ENCODE data around the gene SLC38A2.

SLC38A2 gene

GRCh38 chr12:46396826-46397225 lies 24.3 kb upstream of the SLC38A2 start:
- Histone ChIP-seq H3K4me3 (no peak overlapping the region), H3K27ac (no peak overlapping the region)
- TF ChIP-seq CTCF (IDR thresholded peaks at IDR 0.05), result no peak
- DNase-seq (ENCODE audit: low spot score), result no peak

GRCh38 chr12:46395388-46395787 lies 22.8 kb upstream of the SLC38A2 start:
- Histone ChIP-seq H3K27ac (no peak overlapping the region), H3K4me3 (no peak overlapping the region)
- no peak for TF ChIP-seq CTCF (IDR thresholded peaks at IDR 0.05)
- DNase-seq (ENCODE audit: low spot score), result no peak

- TF ChIP-seq CTCF (IDR thresholded peaks at IDR 0.05), result no peak
- no peak for DNase-seq (ENCODE audit: low spot score)
- H3K4me3 ChIP-seq, result no peak overlapping the region
- H3K27ac ChIP-seq, result peak overlapping the region; percentile 19 to 76
These were observed 19.1 kb upstream of the SLC38A2 start for GRCh38 chr12:46391630-46392029.

GRCh38 chr12:46390881-46391280 lies 18.3 kb upstream of the SLC38A2 start:
- no peak for TF ChIP-seq CTCF (IDR thresholded peaks at IDR 0.05)
- peak overlapping the region in 1 of 2 donors; percentile 76 for H3K27ac ChIP-seq
- DNase-seq (ENCODE audit: low spot score), result no peak
- H3K4me3 ChIP-seq, result peak overlapping the region; percentile 10

- Histone ChIP-seq H3K27ac (peak overlapping the region; percentile 4 to 76), H3K4me3 (no peak overlapping the region)
- TF ChIP-seq CTCF (IDR thresholded peaks at IDR 0.05), result no peak
- no peak for DNase-seq (ENCODE audit: low spot score)
These were observed 17.7 kb upstream of the SLC38A2 start for GRCh38 chr12:46390304-46390703.

- Histone ChIP-seq H3K27ac (peak overlapping the region; percentile 54 to 81), H3K4me3 (peak overlapping the region; percentile 6)
- TF ChIP-seq CTCF (IDR thresholded peaks at IDR 0.05), result no peak
- DNase-seq (ENCODE audit: low spot score), result peak; percentile 86
These were observed 16.6 kb upstream of the SLC38A2 start for GRCh38 chr12:46389031-46389616.

GRCh38 chr12:46388427-46389021 lies 16.0 kb upstream of the SLC38A2 start:
- no peak for DNase-seq (ENCODE audit: low spot score)
- H3K4me3 ChIP-seq, result peak overlapping the region; percentile 6
- peak overlapping the region; percentile 54 to 81 for H3K27ac ChIP-seq
- no peak for TF ChIP-seq CTCF (IDR thresholded peaks at IDR 0.05)

Measured in coronary artery (tissue), 2 donors.